Measurements from ENCODE around the gene RET. TPM values are rescaled to one million over a fixed set of nuclear protein-coding genes. Genes with fewer than 3 reads are reported as not detected.

RET gene
- total RNA-seq, 2 donors from 2014 or later, result 0.29 to 0.67 TPM

GRCh38 chr10:43070121-43071085 lies 6.5 kb upstream of the RET start:
- H3K27ac Mint-ChIP-seq, result no peak overlapping the region

GRCh38 chr10:43071865-43072650 lies 4.8 kb upstream of the RET start:
- ATAC-seq (replicated peaks in 1 of 2) (no peak), DNase-seq (no peak)
- Mint-ChIP-seq H3K9me3 (no peaks in the 10 kb centered on the region), H3K4me3 (no peak overlapping the region), H3K27me3 (ENCODE audit: low read depth) (peaks cover 17% of the 10 kb centered on the region), H3K27ac (no peak overlapping the region), H3K4me1 (ENCODE audit: low read depth) (no peaks in the 10 kb centered on the region), H3K36me3 (ENCODE audit: insufficient read depth in 2 of 2) (no peaks in the 10 kb centered on the region)

More at GRCh38 chr10:43070121-43071085, 6.5 kb upstream of the RET start:
- DNase-seq, result no peak
- Mint-ChIP-seq H3K27me3 (ENCODE audit: low read depth) (peaks cover 7% of the 10 kb centered on the region), H3K4me3 (no peak overlapping the region), H3K36me3 (ENCODE audit: insufficient read depth in 2 of 2) (no peaks in the 10 kb centered on the region), H3K4me1 (ENCODE audit: low read depth) (no peaks in the 10 kb centered on the region), H3K9me3 (no peaks in the 10 kb centered on the region)
- ATAC-seq (replicated peaks in 1 of 2), result no peak

- H3K36me3 Mint-ChIP-seq (ENCODE audit: insufficient read depth in 2 of 2), result no peaks in the 10 kb centered on the region
- no peak overlapping the region for H3K27ac Mint-ChIP-seq
- peaks cover 19% of the 10 kb centered on the region for H3K27me3 Mint-ChIP-seq (ENCODE audit: low read depth)
- H3K9me3 Mint-ChIP-seq, result no peaks in the 10 kb centered on the region
- H3K4me1 Mint-ChIP-seq (ENCODE audit: low read depth), result no peaks in the 10 kb centered on the region
- ATAC-seq (replicated peaks in 1 of 2) (no peak), DNase-seq (no peak)
- H3K4me3 Mint-ChIP-seq, result no peak overlapping the region
Measured at GRCh38 chr10:43073191-43073590, 3.7 kb upstream of the RET start.

GRCh38 chr10:43073721-43074120 lies 3.1 kb upstream of the RET start:
- Mint-ChIP-seq H3K4me3 (no peak overlapping the region), H3K4me1 (ENCODE audit: low read depth) (no peaks in the 10 kb centered on the region), H3K27me3 (ENCODE audit: low read depth) (peaks cover 24% of the 10 kb centered on the region), H3K9me3 (no peaks in the 10 kb centered on the region), H3K27ac (no peak overlapping the region), H3K36me3 (ENCODE audit: insufficient read depth in 2 of 2) (no peaks in the 10 kb centered on the region)
- DNase-seq (no peak), ATAC-seq (replicated peaks in 1 of 2) (no peak)

- H3K36me3 Mint-ChIP-seq (ENCODE audit: insufficient read depth in 2 of 2), result no peaks in the 10 kb centered on the region
- no peak for DNase-seq
- no peak for ATAC-seq (replicated peaks in 1 of 2)
- no peak overlapping the region for H3K27ac Mint-ChIP-seq
- H3K4me3 Mint-ChIP-seq, result no peak overlapping the region
- no peaks in the 10 kb centered on the region for H3K9me3 Mint-ChIP-seq
- H3K27me3 Mint-ChIP-seq (ENCODE audit: low read depth), result peaks cover 31% of the 10 kb centered on the region
- H3K4me1 Mint-ChIP-seq (ENCODE audit: low read depth), result no peaks in the 10 kb centered on the region
Measured at GRCh38 chr10:43074409-43074808, 2.5 kb upstream of the RET start.

- Mint-ChIP-seq H3K9me3 (no peaks in the 10 kb centered on the region), H3K4me3 (no peak overlapping the region), H3K27ac (no peak overlapping the region), H3K27me3 (ENCODE audit: low read depth) (peaks cover 37% of the 10 kb centered on the region), H3K36me3 (ENCODE audit: insufficient read depth in 2 of 2) (no peaks in the 10 kb centered on the region), H3K4me1 (ENCODE audit: low read depth) (no peaks in the 10 kb centered on the region)
- ATAC-seq (replicated peaks in 1 of 2) (no peak), DNase-seq (no peak)
Measured at GRCh38 chr10:43074827-43075611, 1.9 kb upstream of the RET start.

GRCh38 chr10:43075612-43076003 lies 1.3 kb upstream of the RET start:
- Mint-ChIP-seq H3K9me3 (no peaks in the 10 kb centered on the region), H3K27ac (no peak overlapping the region), H3K4me1 (ENCODE audit: low read depth) (no peaks in the 10 kb centered on the region), H3K36me3 (ENCODE audit: insufficient read depth in 2 of 2) (no peaks in the 10 kb centered on the region), H3K27me3 (ENCODE audit: low read depth) (peaks cover 38% of the 10 kb centered on the region), H3K4me3 (no peak overlapping the region)
- no peak for DNase-seq
- ATAC-seq (replicated peaks in 1 of 2), result no peak

- peaks cover 38% of the 10 kb centered on the region for H3K27me3 Mint-ChIP-seq (ENCODE audit: low read depth)
- peak; percentile 19 to 40 for ATAC-seq (replicated peaks in 1 of 2)
- peak in 1 of 2 donors; percentile 7 for DNase-seq
- peak overlapping the region; percentile 61 to 63 for H3K4me3 Mint-ChIP-seq
- no peaks in the 10 kb centered on the region for H3K4me1 Mint-ChIP-seq (ENCODE audit: low read depth)
- no peak overlapping the region for H3K27ac Mint-ChIP-seq
- H3K9me3 Mint-ChIP-seq, result no peaks in the 10 kb centered on the region
- H3K36me3 Mint-ChIP-seq (ENCODE audit: insufficient read depth in 2 of 2), result no peaks in the 10 kb centered on the region
Measured at GRCh38 chr10:43076311-43076875, 476 bp upstream of the RET start.

- Mint-ChIP-seq H3K27ac (no peak overlapping the region), H3K4me1 (ENCODE audit: low read depth) (no peaks in the 10 kb centered on the region), H3K4me3 (peak overlapping the region; percentile 78 to 80), H3K27me3 (ENCODE audit: low read depth) (peaks cover 37% of the 10 kb centered on the region), H3K36me3 (ENCODE audit: insufficient read depth in 2 of 2) (no peaks in the 10 kb centered on the region), H3K9me3 (no peaks in the 10 kb centered on the region)
- DNase-seq (no peak), ATAC-seq (replicated peaks in 1 of 2) (peak in 1 of 2 donors; percentile 4)
Measured at GRCh38 chr10:43077421-43078171, 727 bp downstream of the RET start.

- Mint-ChIP-seq H3K4me3 (peak overlapping the region; percentile 49 to 51), H3K27ac (no peak overlapping the region), H3K4me1 (ENCODE audit: low read depth) (no peaks in the 10 kb centered on the region), H3K27me3 (ENCODE audit: low read depth) (peaks cover 31% of the 10 kb centered on the region), H3K9me3 (no peaks in the 10 kb centered on the region), H3K36me3 (ENCODE audit: insufficient read depth in 2 of 2) (no peaks in the 10 kb centered on the region)
- ATAC-seq (replicated peaks in 1 of 2), result no peak
- no peak for DNase-seq
Measured at GRCh38 chr10:43078175-43078985, 1.5 kb downstream of the RET start.

GRCh38 chr10:43078986-43079273 lies 2.1 kb downstream of the RET start:
- ATAC-seq (replicated peaks in 1 of 2), result peak in 1 of 2 donors; percentile 27
- DNase-seq, result peak; percentile 29 to 50

More at GRCh38 chr10:43078986-43079273, 2.1 kb downstream of the RET start:
- H3K27ac Mint-ChIP-seq, result no peak overlapping the region
- no peaks in the 10 kb centered on the region for H3K4me1 Mint-ChIP-seq (ENCODE audit: low read depth)
- peaks cover 31% of the 10 kb centered on the region for H3K27me3 Mint-ChIP-seq (ENCODE audit: low read depth)
- H3K9me3 Mint-ChIP-seq, result no peaks in the 10 kb centered on the region
- H3K36me3 Mint-ChIP-seq (ENCODE audit: insufficient read depth in 2 of 2), result no peaks in the 10 kb centered on the region
- no peak overlapping the region for H3K4me3 Mint-ChIP-seq
